ENCODE data around the gene FN3KRP.

GRCh38 chr17:82674656-82675475 lies 41.6 kb upstream of the FN3KRP start:
- no peak for TF ChIP-seq CTCF (IDR thresholded peaks at IDR 0.05; ENCODE audit: low read depth, low read length, missing input control)
- no peak for TF ChIP-seq GABPA (IDR thresholded peaks at IDR 0.05 in 1 of 2, conservative IDR thresholded peaks at IDR 0.05 in 1 of 2)
- TF ChIP-seq, protein P1, sequence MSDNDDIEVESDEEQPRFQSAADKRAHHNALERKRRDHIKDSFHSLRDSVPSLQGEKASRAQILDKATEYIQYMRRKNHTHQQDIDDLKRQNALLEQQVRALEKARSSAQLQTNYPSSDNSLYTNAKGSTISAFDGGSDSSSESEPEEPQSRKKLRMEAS (IDR thresholded peaks at IDR 0.05) = no peak
- no peak for TF ChIP-seq REST (IDR thresholded peaks at IDR 0.05)
- no peak for TF ChIP-seq TAF1 (conservative IDR thresholded peaks at IDR 0.05)
- no peak for TF ChIP-seq NR2F2 (IDR thresholded peaks at IDR 0.05)
- TF ChIP-seq YY1 (IDR thresholded peaks at IDR 0.05) = peak; percentile 31
- TF ChIP-seq JUND (IDR thresholded peaks at IDR 0.05) = no peak
- TF ChIP-seq RAD21 (IDR thresholded peaks at IDR 0.05) = peak in 1 of 2 donors; percentile 21
- TF ChIP-seq, protein P2, sequence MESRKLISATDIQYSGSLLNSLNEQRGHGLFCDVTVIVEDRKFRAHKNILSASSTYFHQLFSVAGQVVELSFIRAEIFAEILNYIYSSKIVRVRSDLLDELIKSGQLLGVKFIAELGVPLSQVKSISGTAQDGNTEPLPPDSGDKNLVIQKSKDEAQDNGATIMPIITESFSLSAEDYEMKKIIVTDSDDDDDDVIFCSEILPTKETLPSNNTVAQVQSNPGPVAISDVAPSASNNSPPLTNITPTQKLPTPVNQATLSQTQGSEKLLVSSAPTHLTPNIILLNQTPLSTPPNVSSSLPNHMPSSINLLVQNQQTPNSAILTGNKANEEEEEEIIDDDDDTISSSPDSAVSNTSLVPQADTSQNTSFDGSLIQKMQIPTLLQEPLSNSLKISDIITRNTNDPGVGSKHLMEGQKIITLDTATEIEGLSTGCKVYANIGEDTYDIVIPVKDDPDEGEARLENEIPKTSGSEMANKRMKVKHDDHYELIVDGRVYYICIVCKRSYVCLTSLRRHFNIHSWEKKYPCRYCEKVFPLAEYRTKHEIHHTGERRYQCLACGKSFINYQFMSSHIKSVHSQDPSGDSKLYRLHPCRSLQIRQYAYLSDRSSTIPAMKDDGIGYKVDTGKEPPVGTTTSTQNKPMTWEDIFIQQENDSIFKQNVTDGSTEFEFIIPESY (IDR thresholded peaks at IDR 0.05) = no peak

Data from liver (tissue), 3 donors.